ENCODE data around the gene DST.

The DST gene

GRCh38 chr6:56532766-56533551, 109.7 kb downstream of the DST start:
- DNase-seq, result no peak

GRCh38 chr6:56531839-56532595, 110.7 kb downstream of the DST start:
- no peak for DNase-seq

- no peak for DNase-seq
Observed at GRCh38 chr6:56529594-56530191, 113.0 kb downstream of the DST start.

DNA sequence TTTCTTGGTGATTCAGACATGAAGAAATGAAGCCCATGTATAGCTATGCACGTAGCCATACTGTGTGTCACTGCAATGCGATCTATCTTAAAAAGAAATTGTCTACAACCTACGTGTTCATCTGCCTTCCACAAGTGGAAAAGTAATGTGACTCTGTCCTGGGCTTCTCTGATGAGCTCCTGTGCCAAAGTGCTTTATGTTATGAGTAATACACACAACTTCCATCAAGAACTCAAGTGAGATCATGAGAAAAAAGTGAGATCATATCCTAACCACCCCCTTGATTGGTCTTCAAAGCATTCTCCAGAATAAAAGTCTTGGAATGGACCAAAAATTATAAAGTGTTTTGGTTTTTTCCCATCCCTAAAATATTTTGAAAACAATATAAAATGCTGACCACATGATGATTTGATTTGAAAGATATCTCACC, 114.3 kb downstream of the DST start:
- DNase-seq, result no peak

DNA sequence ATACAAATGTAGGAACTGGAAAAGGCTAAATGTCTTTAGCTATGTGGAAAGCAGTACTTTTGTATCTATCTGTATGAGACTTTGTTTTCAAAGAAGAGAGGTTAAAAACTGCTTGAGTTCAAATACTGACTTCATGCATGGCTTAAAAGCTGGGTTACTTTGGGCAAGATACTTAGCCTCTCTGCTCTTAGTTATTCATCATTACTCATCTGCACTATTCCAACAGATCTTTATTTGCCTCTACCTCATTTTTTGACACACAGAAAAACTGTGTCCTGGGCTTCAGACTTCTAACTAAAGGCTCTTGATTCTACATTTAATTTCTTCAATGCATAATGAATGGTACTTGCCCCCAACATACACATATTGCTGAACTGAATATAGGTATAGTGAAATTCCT, 114.8 kb downstream of the DST start:
- DNase-seq, result no peak

DNA sequence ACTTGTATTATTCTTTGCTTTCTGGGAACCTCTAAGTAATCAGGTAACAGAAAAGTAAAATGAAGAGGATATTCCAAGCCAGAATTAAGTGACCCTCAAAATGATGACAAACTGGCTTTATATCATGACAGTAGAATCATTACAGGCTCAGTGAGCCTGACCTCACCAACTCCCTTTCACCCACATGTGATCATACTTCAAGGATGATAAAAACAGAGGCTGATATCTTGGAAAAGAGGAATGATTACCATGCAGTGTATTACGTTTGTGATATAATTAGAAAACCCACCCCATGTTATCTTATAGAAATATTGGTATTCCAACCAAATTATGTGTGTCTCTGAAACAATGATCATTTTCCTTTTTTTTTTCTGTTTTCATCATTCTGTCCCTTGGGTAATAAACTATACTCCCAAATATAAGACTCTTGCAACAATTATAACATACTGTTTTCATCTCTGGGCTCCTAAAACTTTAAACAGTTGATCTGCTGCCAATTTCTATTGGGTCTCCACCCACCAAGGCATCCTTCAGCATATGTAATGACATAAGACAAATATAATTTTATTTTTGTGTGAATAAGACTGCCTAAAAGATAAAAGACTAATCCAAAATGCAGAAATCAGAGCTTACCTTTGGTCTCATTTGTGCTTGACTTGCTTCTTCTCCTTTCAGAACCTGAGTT, 115.7 kb downstream of the DST start:
- DNase-seq, result no peak

- no peak for DNase-seq
Observed at GRCh38 chr6:56525974-56526789, 116.5 kb downstream of the DST start.

DNA sequence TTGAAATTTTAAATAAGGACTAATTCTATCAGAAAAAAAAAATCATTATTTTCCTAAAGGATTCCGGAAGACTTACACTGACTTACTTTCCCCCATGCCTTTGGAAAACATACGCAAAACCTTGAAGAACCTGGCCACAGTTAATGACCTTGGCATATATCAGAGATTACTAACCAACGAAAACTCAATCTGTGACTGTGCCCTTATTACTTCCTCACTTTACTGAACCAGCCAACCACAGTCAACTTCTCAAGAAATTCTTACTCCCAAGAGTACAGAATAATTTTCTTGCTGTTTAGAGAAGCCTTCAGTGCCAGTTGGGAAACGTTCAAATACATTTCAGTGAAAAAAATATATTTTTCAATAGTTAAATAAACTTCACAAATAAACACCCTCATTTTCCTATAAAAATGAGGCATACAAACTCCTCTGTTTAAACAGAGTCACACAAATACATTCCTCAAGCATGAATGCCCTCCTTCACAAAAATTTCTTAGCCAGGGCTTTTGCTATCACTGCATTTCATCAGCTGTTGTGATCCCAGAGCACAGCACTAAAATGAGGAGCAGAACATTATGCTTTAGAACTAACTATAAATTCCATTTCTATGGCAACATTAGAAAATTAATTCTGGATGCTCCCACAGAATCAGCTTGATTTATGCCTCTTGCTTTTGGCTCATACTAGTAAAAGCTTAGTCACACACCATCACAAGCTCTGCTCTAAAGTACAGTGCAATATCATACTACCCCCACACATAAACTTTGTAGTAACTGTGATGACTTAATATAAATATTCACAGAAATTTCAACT, 117.6 kb downstream of the DST start:
- no peak for DNase-seq

GRCh38 chr6:56522495-56523270, 120.0 kb downstream of the DST start:
- no peak for DNase-seq

DNA sequence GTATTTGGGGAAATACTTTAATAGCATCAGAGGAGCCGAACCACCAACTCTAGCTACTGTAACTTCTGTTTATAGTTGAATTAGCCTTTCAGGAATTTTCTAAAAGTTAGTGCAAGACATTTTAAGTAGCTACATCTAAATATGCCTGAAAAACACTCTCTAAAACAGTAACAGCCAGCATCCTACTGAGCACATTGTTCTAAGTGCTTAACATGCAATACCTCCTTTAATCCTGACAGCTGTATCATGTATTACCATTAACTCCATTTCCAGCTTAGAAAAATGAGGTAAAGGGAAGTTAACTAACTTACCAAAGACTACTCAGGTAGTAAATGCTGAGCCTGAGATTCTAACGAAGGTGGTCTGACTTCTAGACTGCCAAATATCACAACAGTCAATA, 120.7 kb downstream of the DST start:
- no peak for DNase-seq

DNA sequence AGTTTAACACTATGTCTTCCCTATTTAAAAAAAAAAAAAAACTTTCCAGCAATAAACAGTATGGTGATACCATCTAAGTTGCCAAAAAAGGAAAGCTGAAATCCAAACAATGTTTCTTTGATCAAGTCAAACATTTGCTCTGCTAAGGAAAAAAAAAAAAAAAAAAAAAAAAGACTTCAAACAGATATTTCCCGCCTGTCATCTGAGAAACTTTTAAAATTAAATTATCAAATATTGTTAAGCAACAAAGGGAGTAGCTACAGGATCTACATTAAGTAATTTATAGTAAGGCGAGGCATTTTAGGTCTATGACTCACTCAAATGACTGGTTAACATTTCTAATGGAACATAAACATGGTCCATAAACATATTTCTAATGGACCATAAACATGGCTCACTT, 121.2 kb downstream of the DST start:
- DNase-seq, result no peak

DNA sequence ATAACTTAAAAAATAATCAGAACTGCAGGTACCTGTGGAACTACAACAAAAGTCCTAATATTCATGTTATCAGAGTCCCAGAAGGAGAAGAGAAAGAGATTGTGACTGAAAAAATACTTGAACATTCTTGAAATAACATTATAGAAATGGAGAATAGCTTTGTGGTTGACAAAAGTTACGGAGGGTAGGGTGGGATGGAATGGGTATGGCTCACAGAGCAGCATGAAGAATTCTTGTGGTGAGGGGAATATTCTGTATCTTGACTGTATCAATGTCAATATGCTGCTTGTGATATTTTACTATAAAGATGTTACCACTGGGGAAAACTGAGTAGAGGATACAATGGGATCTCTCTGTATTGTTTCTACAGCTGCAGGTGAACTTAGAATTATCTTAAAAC, 122.5 kb downstream of the DST start:
- DNase-seq, result no peak

GRCh38 chr6:56518995-56519767, 123.5 kb downstream of the DST start:
- no peak for DNase-seq

DNA sequence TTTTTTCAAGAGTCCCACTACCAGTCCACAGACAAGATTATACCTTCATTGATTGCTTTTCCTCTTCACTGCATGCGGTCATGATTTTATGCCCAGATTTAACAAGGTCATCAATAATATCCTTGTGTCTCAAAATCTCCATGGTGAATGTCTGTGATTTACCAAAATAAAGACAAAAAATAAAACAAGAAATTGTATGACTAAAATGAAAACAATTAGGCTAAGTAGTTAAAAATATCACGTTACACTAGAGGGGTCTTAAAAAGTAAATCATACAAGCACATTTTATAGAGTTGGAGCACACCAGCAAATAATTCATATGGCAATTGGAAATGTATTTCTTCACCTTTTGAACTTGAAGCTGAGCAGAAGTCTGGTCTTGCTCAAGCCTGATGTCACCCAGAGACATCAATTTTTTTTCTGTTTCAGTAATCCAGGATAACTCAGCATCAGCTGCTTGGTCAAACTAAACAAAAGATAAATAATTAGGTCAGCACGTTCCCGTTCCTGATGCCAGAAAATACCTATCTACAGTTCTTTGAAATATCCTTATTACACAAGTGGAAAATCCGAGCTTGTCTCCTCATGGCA, 125.4 kb downstream of the DST start:
- no peak for DNase-seq

DNA sequence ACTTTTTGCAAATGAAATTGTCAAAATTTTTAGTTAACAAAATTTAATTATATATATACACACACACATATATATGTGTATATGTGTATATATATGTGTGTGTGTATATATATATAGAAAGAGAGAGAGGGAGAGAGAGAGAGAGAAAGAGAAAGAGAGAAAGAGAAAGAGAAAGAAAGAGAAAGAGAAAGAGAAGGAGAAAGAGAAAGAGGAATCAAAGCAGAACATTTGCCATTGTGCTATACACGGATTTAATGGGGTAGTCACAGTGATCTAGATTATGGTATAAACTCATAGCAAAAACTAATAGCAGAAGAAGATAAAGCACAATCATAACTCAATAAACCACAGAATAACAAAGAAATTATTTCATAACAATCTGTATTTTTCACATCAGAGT, 126.7 kb downstream of the DST start:
- DNase-seq, result no peak

DNA sequence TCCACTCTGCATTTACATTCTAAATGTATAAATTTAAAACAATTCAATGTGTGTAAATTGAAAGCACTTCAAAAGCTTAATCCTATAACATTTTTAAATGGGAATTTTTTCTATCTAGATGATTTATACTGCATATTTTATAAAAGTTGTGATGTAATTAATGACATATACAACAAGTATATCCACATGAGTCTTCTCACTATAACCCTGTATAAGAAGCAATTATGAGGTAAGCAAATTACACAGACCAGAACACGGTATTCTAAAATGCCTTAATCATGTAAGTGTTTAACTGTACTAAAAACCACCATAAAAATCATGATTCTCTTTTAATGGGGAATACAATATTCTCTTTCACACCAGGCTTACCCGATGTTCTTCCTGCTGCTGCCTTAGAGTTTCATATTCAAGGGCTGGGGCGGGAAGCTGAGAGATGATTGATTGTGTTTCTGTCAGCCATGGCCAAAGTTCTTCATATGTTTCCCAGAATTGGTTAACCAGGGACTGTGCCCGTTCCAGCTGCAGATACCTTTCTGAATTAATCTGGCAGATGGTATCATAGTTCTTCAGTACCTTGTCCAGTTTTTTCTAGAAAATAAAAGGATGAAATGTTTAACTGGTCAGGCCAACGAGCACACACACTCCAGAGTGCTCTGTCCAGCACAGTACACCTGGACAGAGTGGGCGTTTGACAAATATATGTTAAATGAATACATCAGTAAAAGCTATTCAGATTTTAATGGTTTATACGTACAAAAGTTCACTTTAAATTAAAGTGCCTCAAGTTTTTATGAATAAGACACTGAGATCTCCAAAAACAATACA, 127.4 kb downstream of the DST start:
- DNase-seq, result no peak

- no peak for DNase-seq
Observed at GRCh38 chr6:56514395-56514794, 128.3 kb downstream of the DST start.

DNA sequence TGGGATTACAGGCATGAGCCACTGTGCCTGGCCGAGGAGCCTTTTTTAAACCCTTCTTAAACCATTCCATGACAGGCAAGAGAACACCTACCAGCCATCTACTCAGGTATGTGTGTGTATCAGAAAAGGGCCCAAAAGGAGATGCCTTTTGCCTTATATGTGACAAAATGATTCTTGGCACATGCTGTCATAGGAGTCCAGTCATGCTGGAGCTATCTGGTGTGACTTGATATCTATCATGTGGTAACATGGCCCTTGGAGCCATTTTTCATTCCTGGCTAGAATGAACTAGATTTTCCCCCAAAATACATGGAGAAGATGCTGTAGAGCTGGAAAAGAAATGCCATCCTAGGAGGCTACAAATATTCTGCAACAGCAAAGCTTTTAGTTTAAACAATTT, 129.1 kb downstream of the DST start:
- DNase-seq, result no peak

DNA sequence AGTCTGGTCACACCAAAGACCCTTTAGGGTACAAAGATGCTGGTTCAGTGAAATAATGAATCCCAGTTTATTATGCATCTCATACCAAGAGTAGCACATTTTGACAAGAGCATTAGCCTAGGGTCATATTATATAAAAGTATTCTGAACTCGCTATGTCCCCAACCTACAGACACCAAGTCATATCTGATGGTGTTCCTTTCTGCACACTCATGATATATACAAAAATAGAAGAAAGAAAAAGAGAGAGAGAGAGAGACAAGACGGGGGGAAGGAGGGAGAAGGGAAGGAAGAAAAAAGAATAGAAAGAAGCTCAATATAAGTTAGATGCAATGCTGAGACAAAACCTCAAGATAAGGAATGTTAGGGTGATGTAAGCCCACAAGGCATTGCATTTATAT, 131.1 kb downstream of the DST start:
- no peak for DNase-seq

Measured in GDM1 (cell line).